GM21825 (cell line): ENCODE results near the gene DHX35.
A peak's percentile ranks its signal among the peaks of the same experiment; 100 is the strongest.
"Not testable (repeated sequence)": the region's sequence is repeated elsewhere in the genome, so short reads cannot be mapped to it uniquely, and the experiment has no call there.

ENCODE experiments used
- ATAC-seq: cut with Tn5 transposase; IDR thresholded peaks from one replicate; pipeline ENCODE4 v1.9.1; 2021; ENCODE audit warnings: mild to moderate bottlenecking, moderate library complexity; ENCODE audit not compliant: unreplicated experiment

The DHX35 gene

DNA sequence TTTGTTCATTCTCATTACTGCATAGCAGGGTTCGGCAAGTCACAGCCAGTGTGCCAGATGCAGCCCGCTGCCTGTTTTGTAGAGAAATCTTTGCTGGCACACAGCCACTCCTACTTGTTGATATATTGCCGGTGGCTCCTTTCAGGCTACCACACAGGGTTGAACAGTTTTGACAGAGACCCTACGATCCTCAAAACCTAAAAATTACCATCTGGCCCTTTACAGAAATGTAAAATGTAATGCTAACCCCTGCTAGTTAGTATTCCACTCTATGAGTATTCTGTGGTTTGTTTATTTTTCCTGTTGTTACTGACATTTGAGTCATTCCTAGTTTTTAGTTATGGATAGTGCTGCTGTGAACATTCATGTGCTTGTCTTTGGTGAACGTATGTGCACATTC, 11.5 kb downstream of the DHX35 start:
- no peak for ATAC-seq

- ATAC-seq: no peak
Measured at GRCh38 chr20:38975539-38976120, 13.5 kb downstream of the DHX35 start.

DNA sequence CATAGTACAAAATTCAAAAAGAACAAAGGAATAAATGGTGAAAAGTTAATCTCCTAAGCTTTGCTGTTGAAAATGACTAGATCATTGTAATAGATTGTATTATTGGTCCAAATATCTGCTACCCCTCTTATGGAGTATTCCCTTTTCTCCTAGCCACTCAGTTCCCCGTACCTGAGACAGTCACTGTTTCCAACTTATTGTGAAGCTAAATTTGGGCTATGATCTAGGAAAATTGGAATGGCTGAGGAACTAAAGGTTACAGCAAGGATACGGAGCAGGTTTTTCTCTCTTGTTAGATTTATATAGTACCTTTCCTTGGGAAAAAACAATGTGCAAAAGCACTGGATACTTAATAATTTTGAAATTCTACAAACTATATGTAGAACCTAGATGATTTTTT, 17.3 kb downstream of the DHX35 start:
- ATAC-seq: no peak

- no peak for ATAC-seq
Measured at GRCh38 chr20:38979842-38980241, 17.7 kb downstream of the DHX35 start.

GRCh38 chr20:38982291-38982690, 20.1 kb downstream of the DHX35 start:
- no peak for ATAC-seq

GRCh38 chr20:38985060-38985459, 22.9 kb downstream of the DHX35 start:
- no peak for ATAC-seq

DNA sequence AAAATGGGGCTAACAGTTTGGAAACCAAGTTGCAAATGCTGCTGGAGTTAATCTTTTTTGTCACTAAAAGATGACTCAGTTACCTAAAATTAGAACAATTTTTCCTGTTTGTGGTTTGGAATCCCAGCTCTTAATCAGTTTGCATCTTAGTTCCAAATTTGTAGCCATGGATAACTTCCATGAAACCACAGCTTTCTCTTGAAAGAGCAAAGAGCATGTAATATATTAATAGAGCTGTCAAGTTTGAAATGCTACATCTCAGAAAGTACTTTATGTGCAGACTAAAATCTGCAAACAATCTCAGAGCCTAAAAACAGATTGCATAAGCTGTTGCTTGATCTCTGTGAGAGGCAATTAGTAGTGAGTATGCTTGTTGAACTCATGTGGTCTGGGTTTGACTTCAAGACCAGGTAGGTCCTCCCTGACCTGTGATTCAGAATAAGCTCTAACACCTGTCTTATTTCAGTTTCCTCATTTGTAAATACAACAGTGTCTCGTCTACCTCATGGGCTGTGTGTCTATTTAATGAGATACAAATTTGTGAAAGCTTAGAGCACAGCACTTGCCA, 23.5 kb downstream of the DHX35 start:
- no peak for ATAC-seq

DNA sequence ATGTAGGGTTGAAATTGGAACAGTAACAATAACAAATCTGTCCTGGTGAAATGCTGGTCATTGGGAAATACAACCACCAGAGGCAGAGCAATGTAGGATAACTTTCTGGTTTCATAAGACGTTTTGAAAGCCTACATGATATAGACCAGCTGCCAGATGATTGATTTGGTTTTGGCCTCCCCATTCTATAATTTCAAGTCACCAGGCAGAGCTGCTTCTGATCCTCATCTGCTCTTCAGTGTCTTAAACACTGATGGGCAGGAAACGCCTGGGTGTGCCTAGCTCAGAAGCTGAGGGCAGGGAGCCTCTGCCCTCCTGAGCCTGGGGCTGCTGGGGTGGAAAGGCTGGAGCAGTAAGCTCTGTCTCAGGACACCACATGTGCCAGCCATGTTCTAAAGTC, 24.5 kb downstream of the DHX35 start:
- no peak for ATAC-seq

- ATAC-seq: peak; percentile 81
Measured at GRCh38 chr20:38987777-38988176, 25.6 kb downstream of the DHX35 start.

DNA sequence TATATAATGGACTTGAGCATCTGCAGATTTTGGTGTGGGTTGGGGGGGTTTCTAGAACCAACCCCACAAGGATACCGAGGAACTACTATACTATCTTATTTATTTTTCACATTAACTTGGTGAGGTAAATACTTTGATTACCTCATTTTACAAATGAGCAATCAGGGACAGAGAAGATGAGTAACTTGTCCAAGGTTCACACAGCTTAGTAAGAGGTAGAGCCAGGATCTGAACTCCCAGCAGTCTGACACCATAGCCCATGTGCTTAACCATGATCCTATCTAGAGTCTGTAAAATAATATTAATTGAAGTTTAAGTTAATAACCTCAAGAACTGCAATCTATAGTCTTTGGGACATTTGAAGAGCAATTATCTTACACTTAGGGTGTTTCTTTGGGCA, 28.6 kb downstream of the DHX35 start:
- ATAC-seq: no peak

- ATAC-seq: no peak
Measured at GRCh38 chr20:38991814-38992704, 29.9 kb downstream of the DHX35 start.

DNA sequence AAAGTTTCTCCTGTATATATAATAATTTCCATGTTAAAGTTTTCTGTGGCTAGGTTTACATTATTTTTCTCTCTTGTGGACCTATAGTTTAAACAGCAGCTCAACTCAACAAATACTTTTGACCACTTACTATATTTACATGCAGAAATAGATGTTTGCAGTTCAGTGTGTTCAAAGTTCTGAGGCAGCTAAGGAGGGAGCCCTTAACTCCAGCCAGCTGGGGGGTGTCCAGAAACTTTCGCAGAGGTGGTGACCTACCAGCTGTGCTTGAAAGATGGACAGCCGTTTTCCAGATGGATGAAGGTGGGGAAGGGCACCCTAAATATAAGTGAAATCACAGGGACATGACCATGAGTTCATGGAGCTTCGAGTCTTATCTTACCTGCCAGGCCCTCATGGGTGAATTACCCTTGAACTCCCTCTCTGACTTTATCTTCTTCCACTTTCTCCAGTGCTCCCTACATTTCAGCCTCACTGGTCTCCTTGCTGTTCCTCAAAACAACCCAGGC, 33.4 kb downstream of the DHX35 start:
- ATAC-seq: no peak

GRCh38 chr20:38996866-38997265, 34.7 kb downstream of the DHX35 start:
- ATAC-seq: not testable (repeated sequence)

DNA sequence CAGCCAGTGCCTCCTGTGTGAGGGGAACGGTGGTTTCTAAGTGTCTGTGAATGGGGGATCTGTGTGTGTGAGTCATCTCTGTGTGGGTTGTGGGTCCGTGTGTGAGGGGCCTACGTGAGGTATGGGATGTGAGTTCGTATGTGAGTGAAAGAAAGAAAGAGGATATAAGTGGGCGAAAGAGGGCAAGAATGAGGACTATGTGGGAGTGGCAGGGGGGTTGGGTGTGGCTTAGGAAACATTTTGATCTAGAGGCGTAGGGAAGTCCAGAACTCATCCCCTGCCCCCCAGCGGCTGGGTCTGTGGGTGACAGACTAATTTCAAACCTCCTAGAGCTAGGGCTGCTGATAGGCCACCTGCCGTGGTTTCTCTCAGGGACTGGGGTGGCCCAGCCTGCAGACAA, 35.5 kb downstream of the DHX35 start:
- peak; percentile 80 for ATAC-seq

DNA sequence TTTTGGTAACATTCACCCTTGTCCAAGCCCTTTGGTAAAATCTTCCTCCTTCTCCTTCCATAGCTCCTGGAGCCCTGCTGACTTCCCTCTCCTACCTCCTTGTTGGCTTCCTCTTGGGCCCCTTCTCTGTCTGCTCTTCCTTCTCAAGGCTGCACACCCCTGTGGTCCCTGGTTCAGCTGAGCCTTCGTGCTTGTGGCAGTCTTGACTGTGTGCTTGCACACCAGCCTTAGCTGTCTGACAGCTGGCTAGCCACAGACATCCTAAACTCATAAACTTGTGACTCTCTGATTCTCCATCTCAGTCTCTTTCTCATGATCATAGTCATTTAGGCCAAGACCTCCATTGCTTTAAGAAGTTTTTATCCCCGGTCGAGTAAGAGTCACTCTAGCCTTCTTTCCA, 37.1 kb downstream of the DHX35 start:
- ATAC-seq: no peak

DNA sequence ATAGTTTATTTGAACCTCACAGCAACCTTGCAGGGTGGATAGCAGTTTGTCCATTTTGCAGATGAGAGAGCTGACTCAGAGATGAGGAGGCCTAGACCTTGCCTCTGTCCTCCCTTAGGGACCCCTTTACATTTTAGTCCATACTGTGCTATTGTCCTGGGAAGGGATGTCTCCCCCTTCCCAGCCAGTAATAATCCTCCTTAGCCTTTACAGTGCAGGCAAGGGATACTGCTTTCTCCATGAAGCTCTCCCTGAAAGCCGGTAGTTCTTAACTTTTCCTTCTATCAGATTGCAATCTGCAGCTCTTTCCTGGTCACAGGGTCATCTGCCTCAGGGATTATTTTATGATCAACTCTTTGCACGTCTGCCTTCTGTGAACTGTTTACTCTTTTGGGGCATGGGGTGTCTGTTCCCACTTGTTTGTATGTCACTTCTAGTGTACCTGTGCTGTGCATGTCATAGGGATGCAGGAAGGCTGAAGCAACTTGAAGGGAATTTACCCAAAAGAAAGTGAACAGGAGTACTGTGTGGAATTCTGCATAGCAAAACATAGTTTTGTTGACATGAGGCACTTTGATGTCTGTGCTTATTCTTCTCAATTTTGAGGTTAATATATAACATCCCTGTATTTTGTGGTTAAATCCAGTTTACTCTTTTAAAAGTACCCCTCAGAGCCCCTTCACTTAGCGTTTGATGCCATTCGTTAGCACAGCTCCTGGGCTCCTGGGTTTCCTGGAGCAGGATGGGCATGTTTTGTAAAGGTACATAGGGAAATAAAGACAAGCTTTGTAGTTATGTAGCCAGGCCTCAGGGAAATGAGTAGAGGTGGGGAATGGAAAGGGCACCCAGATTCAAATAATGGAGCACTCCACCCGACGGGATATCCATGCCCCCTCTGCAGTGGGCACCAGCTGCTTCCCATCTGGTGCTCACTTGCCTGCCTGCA, 38.1 kb downstream of the DHX35 start:
- ATAC-seq: no peak

- ATAC-seq: no peak
Measured at GRCh38 chr20:39004508-39004907, 42.4 kb downstream of the DHX35 start.

DNA sequence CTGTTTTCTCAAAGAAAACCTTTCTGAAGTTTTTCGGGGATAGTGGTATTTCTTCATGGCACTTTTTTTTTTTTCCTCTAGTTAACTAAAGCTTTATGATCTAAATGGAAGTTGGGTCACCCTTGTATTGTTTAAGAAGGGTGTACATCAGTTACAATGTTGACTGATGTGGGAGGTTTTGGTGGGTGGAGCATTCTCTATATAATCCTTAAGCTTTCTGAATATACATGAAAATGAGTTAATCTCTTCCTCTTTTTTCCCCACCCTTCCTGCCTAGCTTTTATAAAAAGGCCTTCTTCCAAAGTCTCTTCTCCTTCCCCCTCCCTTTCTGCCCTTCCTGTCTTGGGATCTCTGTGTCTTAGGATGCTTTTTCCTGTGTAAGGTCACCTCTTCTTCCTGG, 47.2 kb downstream of the DHX35 start:
- ATAC-seq: no peak

GRCh38 chr20:39010496-39010895, 48.4 kb downstream of the DHX35 start:
- no peak for ATAC-seq

DNA sequence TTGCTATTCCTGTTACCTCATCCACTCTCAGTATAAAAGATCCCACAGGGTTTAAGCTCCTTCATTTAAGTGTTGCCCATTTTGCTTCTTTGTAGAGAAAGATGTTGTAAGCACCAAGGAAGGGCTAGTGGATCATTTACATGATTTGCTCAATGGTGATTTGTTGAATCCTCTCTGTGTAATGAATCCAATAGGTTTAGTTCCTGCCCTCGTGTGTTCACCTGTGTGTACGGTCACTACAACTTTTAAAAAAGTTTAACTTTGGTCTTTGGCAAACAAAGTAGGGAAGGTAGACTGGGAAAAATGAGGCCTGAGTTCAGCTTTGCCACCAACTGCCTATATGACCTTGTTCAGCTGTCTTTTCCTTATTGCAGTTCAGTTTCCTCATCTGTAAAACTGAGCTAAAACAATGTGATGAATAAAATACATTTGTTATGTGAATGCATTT, 51.5 kb downstream of the DHX35 start:
- ATAC-seq: no peak

DNA sequence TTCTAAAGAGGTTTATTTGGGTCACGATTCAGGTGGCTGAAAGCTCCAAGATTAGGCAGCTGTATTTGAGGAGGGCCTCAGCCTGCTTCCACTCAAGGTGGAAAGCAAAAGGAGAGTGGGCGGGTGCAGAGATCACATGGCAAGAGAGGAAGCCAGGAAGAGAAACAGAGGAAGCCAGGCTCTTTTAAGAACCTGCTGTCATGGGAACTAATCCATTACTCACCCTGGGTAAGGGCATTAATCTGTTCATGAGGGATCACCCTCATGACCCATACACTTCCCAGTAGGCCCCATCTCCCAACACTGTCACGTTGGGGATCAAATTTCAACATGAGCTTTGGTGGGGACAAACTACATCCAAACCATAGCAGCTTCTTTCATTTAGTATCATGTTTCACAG, 53.9 kb downstream of the DHX35 start:
- ATAC-seq: no peak
